Hematopoietic multipotent progenitor cell treated with erythropoietin and hydrocortisone succinate and interleukin-3 and kit ligand, for 8 days (in vitro differentiated cells): ENCODE measurements around the gene ZNF804A.
"Not testable (repeated sequence)": the region's sequence is repeated elsewhere in the genome, so short reads cannot be mapped to it uniquely, and the experiment has no call there.

Experiments used
- DNase-seq: peaks from one replicate; pipeline ENCODE4 v3.0.0-alpha.2; 2015

The ZNF804A gene

GRCh38 chr2:184729581-184729980, 131.3 kb downstream of the ZNF804A start:
- no peak for DNase-seq

DNA sequence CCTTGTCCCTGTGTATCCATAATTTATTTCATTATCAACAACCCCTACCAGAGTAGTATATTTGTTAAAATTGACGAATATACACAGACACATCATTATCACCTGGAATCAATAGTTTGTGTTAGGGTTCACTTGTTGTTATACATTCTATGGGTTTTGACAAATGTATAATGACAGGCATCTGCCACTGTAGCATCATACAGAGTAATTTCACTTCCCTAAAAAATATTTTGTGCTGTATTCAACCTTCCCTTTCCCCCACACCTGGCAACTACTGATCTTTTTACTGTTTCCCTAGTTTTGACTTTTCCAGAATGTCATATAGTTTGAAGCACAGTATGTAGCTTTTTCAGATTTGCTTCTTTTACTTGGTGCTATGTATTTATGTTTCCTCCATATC, 132.0 kb downstream of the ZNF804A start:
- no peak for DNase-seq

- no peak for DNase-seq
These were observed 136.0 kb downstream of the ZNF804A start for GRCh38 chr2:184734338-184734737.

DNA sequence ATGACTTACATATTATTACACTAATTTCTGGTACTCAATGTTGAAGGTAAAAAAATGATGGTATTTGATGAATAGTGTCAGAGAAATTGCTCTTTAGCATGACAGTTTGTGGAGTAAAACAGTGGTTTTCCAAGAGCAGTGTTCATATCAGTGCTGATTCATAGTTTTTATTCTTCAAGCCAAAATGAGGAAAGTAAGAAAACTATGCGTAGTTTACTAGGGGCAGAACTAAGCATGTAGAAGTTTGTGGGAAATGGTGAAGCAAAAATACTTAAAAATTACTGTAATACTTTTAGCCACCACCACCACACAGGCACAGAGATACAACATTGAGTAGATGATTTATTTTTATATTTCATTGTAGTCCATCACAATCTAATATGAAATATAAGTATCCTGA, 137.3 kb downstream of the ZNF804A start:
- no peak for DNase-seq

GRCh38 chr2:184743096-184743495, 144.8 kb downstream of the ZNF804A start:
- no peak for DNase-seq

GRCh38 chr2:184756161-184756560, 157.8 kb downstream of the ZNF804A start:
- DNase-seq = no peak

DNA sequence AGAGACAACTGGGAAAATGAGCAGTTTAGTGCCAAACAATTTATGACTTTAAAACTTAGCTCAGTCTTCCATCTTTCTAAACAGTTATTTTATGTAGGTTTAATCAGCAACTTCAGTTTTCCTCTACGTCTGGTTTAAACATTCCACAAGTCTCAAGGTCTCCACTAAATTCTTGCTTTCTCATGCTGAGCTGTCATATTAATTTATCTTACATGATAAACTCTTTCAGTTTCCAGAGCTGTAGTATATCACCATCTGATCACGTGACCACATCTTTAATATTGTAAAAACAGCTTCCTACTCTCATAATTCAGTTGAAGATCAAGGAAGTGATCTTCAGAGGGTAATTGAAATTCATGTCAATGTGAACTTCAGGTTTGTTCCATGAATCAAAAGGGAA, 158.6 kb downstream of the ZNF804A start:
- peak; percentile 35 for DNase-seq

DNA sequence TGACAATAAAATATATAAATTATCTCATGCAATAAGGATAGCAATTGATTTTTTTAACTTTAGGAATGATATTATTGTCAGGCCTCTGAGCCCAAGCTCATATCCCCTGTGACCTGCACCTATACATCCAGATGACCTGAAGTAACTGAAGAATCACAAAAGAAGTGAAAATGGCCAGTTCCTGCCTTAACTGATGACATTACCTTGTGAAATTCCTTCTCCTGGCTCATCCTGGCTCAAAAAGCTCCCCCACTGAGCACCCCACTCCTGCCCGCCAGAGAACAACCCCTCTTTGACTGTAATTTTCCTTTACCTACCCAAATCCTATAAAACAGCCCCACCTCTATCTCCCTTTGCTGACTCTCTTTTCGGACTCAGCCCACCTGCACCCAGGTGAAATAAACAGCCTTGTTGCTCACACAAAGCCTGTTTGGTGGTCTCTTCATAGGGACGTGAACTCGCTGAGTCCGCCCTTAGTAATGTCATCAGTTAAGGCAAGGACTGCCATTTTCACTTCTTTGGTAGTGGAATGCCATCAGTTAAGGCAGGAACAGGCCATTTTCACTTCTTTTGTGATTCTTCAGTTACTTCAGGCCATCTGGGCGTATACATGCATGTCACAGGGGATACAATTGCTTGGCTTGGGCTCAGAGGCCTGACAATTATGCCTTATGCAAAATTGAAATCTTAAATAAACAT, 161.4 kb downstream of the ZNF804A start:
- not testable (repeated sequence) for DNase-seq

DNA sequence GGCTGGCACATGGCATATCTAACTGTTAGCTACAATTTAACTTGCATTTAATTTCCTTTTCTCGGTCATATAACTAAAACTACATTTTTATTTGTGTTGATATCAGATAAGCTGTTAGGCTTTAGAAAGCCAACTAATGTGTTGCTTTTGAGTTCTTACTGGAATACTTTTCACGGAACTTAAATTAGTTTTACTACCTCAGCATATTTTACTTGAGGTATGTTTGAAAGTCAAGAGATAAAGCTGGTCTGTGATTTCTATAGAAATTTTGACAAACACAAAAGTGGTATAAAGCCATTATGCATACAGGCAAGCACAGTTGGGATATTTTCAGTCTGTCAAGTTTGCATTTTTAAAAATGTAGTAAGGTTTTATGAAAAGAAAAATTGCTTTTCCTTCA, 162.6 kb downstream of the ZNF804A start:
- no peak for DNase-seq

- DNase-seq = peak; percentile 58
These were observed 167.0 kb downstream of the ZNF804A start for GRCh38 chr2:184765112-184765895.

GRCh38 chr2:184767059-184767458, 168.7 kb downstream of the ZNF804A start:
- DNase-seq = no peak

- no peak for DNase-seq
These were observed 170.7 kb downstream of the ZNF804A start for GRCh38 chr2:184769023-184769422.

GRCh38 chr2:184769686-184770085, 171.4 kb downstream of the ZNF804A start:
- no peak for DNase-seq

GRCh38 chr2:184779777-184780176, 181.4 kb downstream of the ZNF804A start:
- no peak for DNase-seq

- no peak for DNase-seq
These were observed 182.1 kb downstream of the ZNF804A start for GRCh38 chr2:184780384-184780783.

DNA sequence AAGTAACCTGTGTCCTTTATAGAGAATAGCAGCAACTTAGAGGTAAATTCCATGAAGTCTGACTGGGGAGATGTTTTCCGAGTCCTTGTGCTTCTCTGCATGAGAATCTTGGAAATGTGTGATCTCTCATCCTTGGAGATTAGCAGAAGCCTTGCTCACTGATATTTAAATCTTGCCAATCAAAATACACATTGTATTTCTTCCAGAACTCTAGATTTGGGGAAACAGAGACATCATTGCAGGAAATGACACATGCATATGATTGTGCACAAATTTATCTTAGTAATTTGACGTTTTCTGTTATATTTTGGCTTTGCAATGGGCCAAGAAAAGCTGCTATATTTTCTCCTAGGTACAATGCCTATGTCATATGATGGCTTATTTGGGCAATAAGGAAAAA, 182.6 kb downstream of the ZNF804A start:
- no peak for DNase-seq

DNA sequence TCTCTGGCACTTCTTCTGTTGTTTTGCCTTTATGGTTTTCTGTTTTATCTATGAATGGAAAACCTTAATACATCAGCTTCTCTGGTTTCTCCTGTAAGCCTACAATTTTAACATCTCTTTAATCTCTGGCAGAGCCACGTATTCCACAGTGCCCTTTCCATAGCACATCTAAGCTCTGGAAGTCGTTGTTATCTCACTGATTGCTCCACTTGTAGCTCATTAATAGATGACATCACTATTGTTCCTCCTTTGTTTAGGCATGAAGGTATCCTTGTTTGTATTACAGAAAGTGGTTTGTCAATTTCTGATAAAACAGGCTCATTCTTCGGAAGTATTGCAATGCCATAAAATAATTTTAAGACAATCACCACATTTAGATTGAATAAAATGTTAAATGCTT, 185.2 kb downstream of the ZNF804A start:
- DNase-seq = no peak

DNA sequence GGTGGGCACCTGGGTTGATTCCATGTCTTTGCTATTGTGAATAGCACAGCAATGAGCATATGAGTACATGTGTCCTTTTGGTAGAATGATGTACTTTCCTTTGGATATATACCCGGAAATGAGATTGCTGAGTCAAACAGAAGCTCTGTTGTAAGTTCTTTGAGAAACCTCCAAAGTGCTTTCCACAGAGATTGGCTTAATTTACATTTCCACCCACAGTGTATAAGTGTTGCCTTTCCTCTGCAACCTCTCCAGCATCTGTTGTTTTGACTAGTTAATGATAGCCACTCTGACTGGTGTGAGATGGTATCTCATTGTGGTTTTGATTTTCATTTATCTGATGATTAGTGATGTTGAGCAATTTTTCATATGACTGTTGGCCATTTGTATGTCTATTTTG, 194.8 kb downstream of the ZNF804A start:
- no peak for DNase-seq

- DNase-seq = no peak
These were observed 201.1 kb downstream of the ZNF804A start for GRCh38 chr2:184799379-184799778.

DNA sequence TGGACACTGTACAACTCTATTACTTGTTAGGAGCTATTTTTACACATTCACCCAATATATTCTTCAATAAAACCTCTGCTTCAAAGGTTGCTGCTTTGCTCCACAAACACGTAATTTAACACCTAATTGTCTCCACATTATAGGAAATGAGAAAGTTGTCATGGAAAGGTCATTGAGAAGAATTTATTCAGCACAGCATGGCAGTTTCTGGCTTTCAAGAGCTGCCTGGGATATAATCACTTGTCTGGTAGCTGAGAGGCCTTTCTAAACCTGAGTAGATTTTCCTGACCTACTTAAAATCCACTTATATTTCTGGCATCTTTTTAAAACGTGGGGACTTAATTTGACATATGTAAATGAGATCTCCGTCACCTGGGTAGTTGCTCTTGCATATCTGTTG, 216.1 kb downstream of the ZNF804A start:
- DNase-seq = no peak

DNA sequence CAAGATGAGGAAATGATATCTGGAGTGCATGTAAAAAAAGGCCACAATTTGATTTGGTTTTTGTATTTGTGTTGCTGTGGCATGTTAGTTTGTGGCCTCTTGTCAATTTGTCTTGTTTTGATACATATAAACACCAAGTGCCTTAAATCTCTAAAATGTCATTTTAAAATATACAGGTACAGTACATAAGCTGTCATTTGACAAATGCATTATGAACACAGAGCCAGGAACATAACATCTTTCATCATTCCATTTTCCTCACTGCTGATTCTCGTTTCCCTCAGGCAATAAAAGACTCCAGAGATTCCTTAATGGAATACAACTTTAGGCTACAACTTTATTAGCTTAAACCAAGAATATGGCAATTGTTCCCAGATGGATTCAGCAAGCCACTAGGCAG, 217.5 kb downstream of the ZNF804A start:
- no peak for DNase-seq

- DNase-seq = no peak
These were observed 226.3 kb downstream of the ZNF804A start for GRCh38 chr2:184824597-184824996.

DNA sequence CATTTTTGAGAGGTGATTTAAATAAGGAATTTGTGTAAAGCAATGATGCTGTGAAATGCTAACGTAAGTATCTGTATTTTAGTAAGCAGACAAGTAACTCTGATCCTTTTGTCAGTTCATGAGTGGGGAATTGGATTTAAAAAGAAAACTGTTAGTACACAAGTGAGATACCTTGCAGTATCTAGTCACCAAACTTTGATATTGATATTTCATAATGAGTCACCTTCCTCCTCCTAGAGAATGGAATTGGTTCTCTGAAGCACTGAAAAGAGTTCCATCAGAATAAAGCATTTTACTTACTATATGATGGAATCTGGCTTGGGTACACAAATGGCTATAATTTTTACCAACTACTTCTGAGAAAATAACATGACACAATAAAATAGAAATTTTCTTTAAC, 232.2 kb downstream of the ZNF804A start:
- DNase-seq = no peak

GRCh38 chr2:184834699-184835397, 236.5 kb downstream of the ZNF804A start:
- DNase-seq = no peak
